ENCODE measurements around the gene IRF2. TPM values are rescaled to one million over a fixed set of nuclear protein-coding genes. Genes with fewer than 3 reads are reported as not detected.

Gene IRF2
- total and polyA plus RNA-seq, 2 of the 8 experiments (the other 6 are each of a cell fraction or from before 2014, with no cell fraction given), result 13.8 to 17.0 TPM

DNA sequence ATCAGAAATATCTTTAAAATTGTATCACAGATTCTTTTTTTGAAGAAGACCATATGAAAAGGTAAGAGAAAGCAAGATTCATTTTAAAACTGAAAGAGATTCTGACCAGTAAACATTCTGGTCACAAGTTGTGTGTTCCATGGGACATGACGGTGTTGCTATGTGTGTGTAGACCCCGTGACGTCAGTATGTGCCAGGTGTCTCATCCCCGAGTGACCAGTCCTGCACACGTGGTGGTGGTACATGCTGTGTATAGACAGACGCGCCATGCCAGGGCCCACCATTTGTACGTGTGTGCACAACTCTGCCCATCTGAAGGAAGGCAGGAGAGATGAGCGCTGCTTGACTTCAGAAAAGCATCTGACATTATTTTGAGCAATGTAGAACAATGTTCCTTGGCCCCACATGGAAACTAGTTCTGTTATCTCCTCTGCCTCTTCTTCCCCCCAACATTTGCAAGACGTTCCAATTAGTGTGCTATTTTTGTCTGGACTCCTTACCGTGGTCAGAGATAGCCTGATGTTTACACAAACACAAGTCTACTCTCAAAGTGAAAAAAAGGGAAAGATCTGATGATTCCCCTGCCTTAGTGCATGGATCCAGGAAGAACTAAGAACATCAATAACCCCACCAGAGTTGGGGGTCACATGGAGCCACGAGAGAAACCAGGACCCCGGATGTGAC is 51.2 kb downstream of the IRF2 start:
- Histone ChIP-seq H3K9me3 (ENCODE audit: insufficient read depth in 2 of 2, low read depth in 1 of 2, low read length in 1 of 2) (peaks cover 3 to 7% of the 10 kb centered on the region in 2 experiments; a peak in 3 of 4 replicates), H3K4ac (replicated peaks; ENCODE audit: insufficient read length, low read depth, low read length) (no peak overlapping the region), H2BK120ac (replicated peaks; ENCODE audit: low read depth, low read length) (no peak overlapping the region), H2AFZ (ENCODE audit: low read length) (no peak overlapping the region), H3K27me3 (replicated peaks in 1 of 4; ENCODE audit: control insufficient read depth in 3 of 4, extremely low read depth in 1 of 4, insufficient read depth in 3 of 4, low read length in 3 of 4) (no peaks in the 10 kb centered on the region), H3K4me2 (ENCODE audit: insufficient read depth in 1 of 2, low read depth in 2 of 2, low read length in 2 of 2) (no peak overlapping the region), H2BK12ac (ENCODE audit: low read depth, low read length) (no peak overlapping the region), H3K9ac (replicated peaks in 1 of 4; ENCODE audit: extremely low read depth in 1 of 4, low read depth in 3 of 4, low read length in 3 of 4) (no peak overlapping the region), H3K36me3 (ENCODE audit: control insufficient read depth in 2 of 4, insufficient read depth in 4 of 4, low read length in 3 of 4) (peaks cover 3 to 31% (median 14%) of the 10 kb centered on the region in 4 experiments), H2BK15ac (ENCODE audit: low read length) (no peak overlapping the region), H4K91ac (replicated peaks; ENCODE audit: insufficient read length, low read length) (no peak overlapping the region), H3K23ac (ENCODE audit: insufficient read length) (no peak overlapping the region), H2AK5ac (ENCODE audit: low read depth, low read length) (no peak overlapping the region), H2BK20ac (ENCODE audit: low read length) (no peak overlapping the region), H3K4me3 (ENCODE audit: extremely low read depth in 1 of 4, insufficient read depth in 2 of 4, low read depth in 3 of 4, low read length in 4 of 4) (no peak overlapping the region), H3K56ac (replicated peaks; ENCODE audit: insufficient read length, low read depth, low read length) (no peak overlapping the region), H3K27ac (ENCODE audit: low read depth, low read length) (no peak overlapping the region), H3K79me1 (ENCODE audit: low read depth, low read length) (no peaks in the 10 kb centered on the region; the same call in none of the 2 replicates), H3K23me2 (ENCODE audit: low read depth, low read length) (no peaks in the 10 kb centered on the region), H3K18ac (ENCODE audit: extremely low read depth, low read length) (no peak overlapping the region), H4K5ac (ENCODE audit: insufficient read length, low read depth, low read length) (no peak overlapping the region), H3K79me2 (ENCODE audit: control insufficient read depth in 1 of 2, insufficient read depth in 2 of 2, low read length in 2 of 2) (peaks cover 0 to 22% of the 10 kb centered on the region in 2 experiments; a peak in 1 of 4 replicates), H4K20me1 (replicated peaks in 1 of 2; ENCODE audit: control insufficient read depth in 1 of 2, insufficient read depth in 2 of 2, low read length in 2 of 2) (no peaks in the 10 kb centered on the region), H3K4me1 (replicated peaks in 1 of 4; ENCODE audit: control insufficient read depth in 3 of 4, insufficient read depth in 4 of 4, low read length in 3 of 4) (peaks cover 0 to 2% (median 0%) of the 10 kb centered on the region in 4 experiments; a peak in 1 of 7 replicates), H2BK5ac (ENCODE audit: low read depth, low read length) (no peak overlapping the region), H4K8ac (ENCODE audit: extremely low read depth, insufficient read depth, low read length) (no peak overlapping the region), H3K14ac (ENCODE audit: insufficient read length) (no peak overlapping the region)
- CTCF ChIA-PET (ENCODE audit: partially characterized antibody), result no interaction called here
- no peak for DNase-seq (ENCODE audit: low read depth in 1 of 2, low spot score in 2 of 2)
- POLR2A ChIA-PET (ENCODE audit: partially characterized antibody), result no interaction called here
- no peak for FAIRE-seq
- 91% methylated on average over 13 of the region's 13 CpGs; no CpG with 5 or more reads in 1 of the 2 experiments for WGBS, 2 experiments (ENCODE audit: extremely low coverage in 1 of 2, insufficient coverage in 1 of 2, insufficient read length in 1 of 2, insufficient replicate concordance in 2 of 2, low coverage in 1 of 2, low lambda C conversion rate in 2 of 2, missing lambda C conversion rate in 1 of 2)
- no peak for TF ChIP-seq KDM1A (IDR thresholded peaks at IDR 0.05; ENCODE audit: borderline replicate concordance, low read length)
